Trophoblast cell (in vitro differentiated cells and primary cell): Measurements from ENCODE around the gene GSG1L.

Experiments used
- DNase-seq, 2 donors: peaks; one replicate each; pipeline ENCODE4 v3.0.0-alpha.2; 2016
- H2AFZ ChIP-seq: 2 replicates; pipeline ENCODE4 v1.6.1; 2013; ENCODE audit warnings: low read length, moderate library complexity, mild to moderate bottlenecking; ENCODE audit not compliant: insufficient read depth, poor library complexity
- H2AK5ac ChIP-seq: 2 replicates; pipeline ENCODE4 v1.6.1; 2013; ENCODE audit warnings: mild to moderate bottlenecking, low read length
- H2BK120ac ChIP-seq: 2 replicates; pipeline ENCODE4 v1.6.1; 2013; ENCODE audit warnings: low read length, mild to moderate bottlenecking, moderate library complexity; ENCODE audit not compliant: insufficient read depth, poor library complexity
- H2BK12ac ChIP-seq: 2 replicates; pipeline ENCODE4 v1.6.1; 2013; ENCODE audit warnings: mild to moderate bottlenecking, low read length, moderate library complexity
- H2BK5ac ChIP-seq: 2 replicates; pipeline ENCODE4 v1.6.1; 2013; ENCODE audit warnings: low read length, low read depth, moderate library complexity, mild to moderate bottlenecking; ENCODE audit not compliant: poor library complexity
- H3K14ac ChIP-seq: 2 replicates; pipeline ENCODE4 v1.6.1; 2013; ENCODE audit warnings: mild to moderate bottlenecking, low read length
- H3K18ac ChIP-seq: 2 replicates; pipeline ENCODE4 v1.6.1; 2013; ENCODE audit warnings: mild to moderate bottlenecking, low read length
- H3K23ac ChIP-seq: 2 replicates; pipeline ENCODE4 v1.6.1; 2013; ENCODE audit warnings: low read length
- H3K27ac ChIP-seq: 2 replicates; pipeline ENCODE4 v1.5.1; 2013; ENCODE audit warnings: low read depth, mild to moderate bottlenecking, inconsistent platforms, low read length, moderate library complexity
- H3K27me3 ChIP-seq: 2 replicates; pipeline ENCODE4 v1.6.1; 2013; ENCODE audit warnings: inconsistent platforms, mild to moderate bottlenecking, low read length, moderate library complexity; ENCODE audit not compliant: insufficient read depth
- H3K36me3 ChIP-seq, 2 experiments: 1 replicate in 1 of 2; 2 replicates in 1 of 2; pipeline ENCODE4 v1.6.1; 2013; ENCODE audit warnings: low read length in 2 of 2, mild to moderate bottlenecking in 2 of 2, moderate library complexity in 1 of 2; ENCODE audit not compliant: insufficient read depth in 2 of 2, control insufficient read depth in 1 of 2
- H3K4ac ChIP-seq: 2 replicates; pipeline ENCODE4 v1.6.1; 2013; ENCODE audit warnings: low read depth, mild to moderate bottlenecking, low read length, moderate library complexity
- H3K4me1 ChIP-seq, 2 experiments: 1 replicate in 1 of 2; 2 replicates in 1 of 2; pipeline ENCODE4 v1.6.1; 2013; ENCODE audit warnings: low read length in 2 of 2, mild to moderate bottlenecking in 2 of 2, moderate library complexity in 1 of 2; ENCODE audit not compliant: insufficient read depth in 2 of 2, control insufficient read depth in 1 of 2
- H3K4me2 ChIP-seq: 2 replicates; pipeline ENCODE4 v1.6.1; 2013; ENCODE audit warnings: inconsistent platforms, mild to moderate bottlenecking, low read length, moderate library complexity
- H3K4me3 ChIP-seq: 2 replicates; pipeline ENCODE4 v1.5.1; 2013; ENCODE audit warnings: mild to moderate bottlenecking, low read depth, low read length, inconsistent platforms
- H3K79me1 ChIP-seq: one replicate; pipeline ENCODE4 v1.6.1; 2013; ENCODE audit warnings: low read length
- H3K79me2 ChIP-seq: 2 replicates; pipeline ENCODE4 v1.6.1; 2013; ENCODE audit warnings: low read length, mild to moderate bottlenecking; ENCODE audit not compliant: control insufficient read depth, insufficient read depth, poor library complexity
- H3K9ac ChIP-seq: 2 replicates; pipeline ENCODE4 v1.6.1; 2013; ENCODE audit warnings: mild to moderate bottlenecking, low read length
- H3K9me3 ChIP-seq: 2 replicates; pipeline ENCODE4 v1.6.1; 2013; ENCODE audit warnings: low read depth, mild to moderate bottlenecking, control low read depth, inconsistent platforms, low read length; ENCODE audit not compliant: insufficient read depth
- H4K12ac ChIP-seq: 2 replicates; pipeline ENCODE4 v1.6.1; 2013; ENCODE audit warnings: low read depth, mild to moderate bottlenecking, low read length, moderate library complexity
- H4K8ac ChIP-seq: 2 replicates; pipeline ENCODE4 v1.6.1; 2013; ENCODE audit warnings: low read depth, mild to moderate bottlenecking, low read length, moderate library complexity
- H4K91ac ChIP-seq: one replicate; pipeline ENCODE4 v1.6.1; 2013; ENCODE audit warnings: low read depth, mild to moderate bottlenecking, low read length, moderate library complexity
- WGBS: extraction: QIAGEN DNeasy Blood & Tissue Kit; methylation state at CpG from one replicate; pipeline ENCODE4 v1.1.7; 2013; ENCODE audit warnings: missing lambda C conversion rate; ENCODE audit not compliant: insufficient read length, insufficient coverage; ENCODE audit errors: extremely low coverage; 5-methylcytosine and 5-hydroxymethylcytosine counted together

The GSG1L gene

GRCh38 chr16:27752241-27752640, 311.3 kb downstream of the GSG1L start:
- H2BK12ac ChIP-seq: no peak overlapping the region
- H2BK120ac ChIP-seq: no peak overlapping the region
- no peak for DNase-seq
- H3K18ac ChIP-seq: no peak overlapping the region
- no peak overlapping the region for H4K91ac ChIP-seq
- WGBS: no CpG with 5 or more reads among the region's 4 CpGs
- no peak overlapping the region for H3K27ac ChIP-seq
- H3K4me3 ChIP-seq: no peak overlapping the region
- peaks cover 10 to 13% of the 10 kb centered on the region in 2 experiments for H3K36me3 ChIP-seq
- no peak overlapping the region for H4K12ac ChIP-seq
- H3K4ac ChIP-seq: no peak overlapping the region
- H2BK5ac ChIP-seq: no peak overlapping the region
- no peak overlapping the region for H2AK5ac ChIP-seq
- H3K9me3 ChIP-seq: peaks cover 2% of the 10 kb centered on the region
- H3K9ac ChIP-seq: no peak overlapping the region
- H3K23ac ChIP-seq: no peak overlapping the region
- no peaks in the 10 kb centered on the region for H3K79me1 ChIP-seq
- no peaks in the 10 kb centered on the region for H3K79me2 ChIP-seq
- no peak overlapping the region for H4K8ac ChIP-seq
- no peaks in the 10 kb centered on the region for H3K27me3 ChIP-seq
- no peak overlapping the region for H3K4me2 ChIP-seq
- no peak overlapping the region for H3K14ac ChIP-seq
- peaks cover 7 to 15% of the 10 kb centered on the region in 2 experiments for H3K4me1 ChIP-seq
- H2AFZ ChIP-seq: no peak overlapping the region

- Histone ChIP-seq H3K4me2 (no peak overlapping the region), H3K9me3 (peaks cover 2% of the 10 kb centered on the region), H3K36me3 (peaks cover 10 to 13% of the 10 kb centered on the region in 2 experiments), H3K4ac (no peak overlapping the region), H3K27ac (no peak overlapping the region), H4K8ac (no peak overlapping the region), H2BK120ac (no peak overlapping the region), H3K79me2 (no peaks in the 10 kb centered on the region), H3K27me3 (no peaks in the 10 kb centered on the region), H3K4me1 (peaks cover 7 to 12% of the 10 kb centered on the region in 2 experiments), H2AK5ac (no peak overlapping the region), H3K14ac (no peak overlapping the region), H2AFZ (no peak overlapping the region), H3K4me3 (no peak overlapping the region), H3K23ac (no peak overlapping the region), H2BK12ac (no peak overlapping the region), H2BK5ac (no peak overlapping the region), H3K9ac (no peak overlapping the region), H3K18ac (no peak overlapping the region), H4K91ac (no peak overlapping the region), H4K12ac (no peak overlapping the region), H3K79me1 (no peaks in the 10 kb centered on the region)
- DNase-seq: no peak
- no CpG with 5 or more reads among the region's 9 CpGs for WGBS
Measured at GRCh38 chr16:27751676-27752075, 311.8 kb downstream of the GSG1L start.

GRCh38 chr16:27751233-27751632, 312.3 kb downstream of the GSG1L start:
- H3K4ac ChIP-seq: no peak overlapping the region
- H3K27me3 ChIP-seq: no peaks in the 10 kb centered on the region
- WGBS: no CpG with 5 or more reads among the region's 4 CpGs
- H4K91ac ChIP-seq: no peak overlapping the region
- H3K27ac ChIP-seq: no peak overlapping the region
- H3K9me3 ChIP-seq: peaks cover 2% of the 10 kb centered on the region
- no peak for DNase-seq
- H2BK5ac ChIP-seq: no peak overlapping the region
- no peak overlapping the region for H4K8ac ChIP-seq
- no peak overlapping the region for H4K12ac ChIP-seq
- H3K14ac ChIP-seq: no peak overlapping the region
- no peak overlapping the region for H2BK120ac ChIP-seq
- H2AFZ ChIP-seq: no peak overlapping the region
- no peak overlapping the region for H3K18ac ChIP-seq
- H3K4me1 ChIP-seq: peaks cover 7 to 12% of the 10 kb centered on the region in 2 experiments
- H3K9ac ChIP-seq: no peak overlapping the region
- H2BK12ac ChIP-seq: no peak overlapping the region
- no peak overlapping the region for H3K23ac ChIP-seq
- no peak overlapping the region for H3K4me3 ChIP-seq
- H3K79me2 ChIP-seq: no peaks in the 10 kb centered on the region
- no peak overlapping the region for H2AK5ac ChIP-seq
- H3K36me3 ChIP-seq: peaks cover 10 to 13% of the 10 kb centered on the region in 2 experiments
- H3K4me2 ChIP-seq: no peak overlapping the region
- H3K79me1 ChIP-seq: no peaks in the 10 kb centered on the region

- H3K36me3 ChIP-seq: peaks cover 10 to 13% of the 10 kb centered on the region in 2 experiments
- no CpG with 5 or more reads among the region's 16 CpGs for WGBS
- no peak overlapping the region for H4K8ac ChIP-seq
- H2BK12ac ChIP-seq: no peak overlapping the region
- H3K9me3 ChIP-seq: peaks cover 2% of the 10 kb centered on the region
- no peak overlapping the region for H3K9ac ChIP-seq
- DNase-seq: no peak
- H3K4me3 ChIP-seq: no peak overlapping the region
- H4K91ac ChIP-seq: no peak overlapping the region
- H3K27me3 ChIP-seq: no peaks in the 10 kb centered on the region
- H3K4me2 ChIP-seq: no peak overlapping the region
- H4K12ac ChIP-seq: no peak overlapping the region
- H2AK5ac ChIP-seq: no peak overlapping the region
- no peaks in the 10 kb centered on the region for H3K79me1 ChIP-seq
- H3K79me2 ChIP-seq: no peaks in the 10 kb centered on the region
- no peak overlapping the region for H2AFZ ChIP-seq
- H3K4ac ChIP-seq: no peak overlapping the region
- H3K23ac ChIP-seq: no peak overlapping the region
- no peak overlapping the region for H3K27ac ChIP-seq
- no peak overlapping the region for H2BK5ac ChIP-seq
- no peak overlapping the region for H3K18ac ChIP-seq
- no peak overlapping the region for H2BK120ac ChIP-seq
- H3K4me1 ChIP-seq: peaks cover 7 to 12% of the 10 kb centered on the region in 2 experiments
- no peak overlapping the region for H3K14ac ChIP-seq
Measured at GRCh38 chr16:27749946-27750345, 313.6 kb downstream of the GSG1L start.
